Measurements from ENCODE around the gene CD151.

Gene CD151

GRCh38 chr11:802018-802617 is 30.6 kb upstream of the CD151 start:
- DNase-seq, result no peak
- no peak for TF ChIP-seq POLR2A (IDR thresholded peaks at IDR 0.05; ENCODE audit: low read length)
- TF ChIP-seq GATA1 (IDR thresholded peaks at IDR 0.05; ENCODE audit: low read depth, low read length), result no peak

GRCh38 chr11:802693-803466 is 29.9 kb upstream of the CD151 start:
- TF ChIP-seq POLR2A (IDR thresholded peaks at IDR 0.05; ENCODE audit: low read length) (no peak), GATA1 (IDR thresholded peaks at IDR 0.05; ENCODE audit: low read depth, low read length) (no peak)
- no peak for DNase-seq

- no peak for TF ChIP-seq GATA1 (IDR thresholded peaks at IDR 0.05; ENCODE audit: low read depth, low read length)
- no peak for DNase-seq
These were observed 29.3 kb upstream of the CD151 start for GRCh38 chr11:803467-803742.

GRCh38 chr11:803770-804598 is 28.8 kb upstream of the CD151 start:
- DNase-seq, result no peak
- no peak for TF ChIP-seq POLR2A (IDR thresholded peaks at IDR 0.05; ENCODE audit: low read length)

- no peak for TF ChIP-seq GATA1 (IDR thresholded peaks at IDR 0.05; ENCODE audit: low read depth, low read length)
- TF ChIP-seq POLR2A (IDR thresholded peaks at IDR 0.05; ENCODE audit: low read length), result no peak
- no peak for DNase-seq
These were observed 28.2 kb upstream of the CD151 start for GRCh38 chr11:804599-804964.

- TF ChIP-seq POLR2A (IDR thresholded peaks at IDR 0.05; ENCODE audit: low read length) (no peak), GATA1 (IDR thresholded peaks at IDR 0.05; ENCODE audit: low read depth, low read length) (no peak)
- DNase-seq, result peak; percentile 77
These were observed 24.1 kb upstream of the CD151 start for GRCh38 chr11:808427-809286.

GRCh38 chr11:809287-810039 is 23.3 kb upstream of the CD151 start, which contains the start of gene RPLP2:
Gene RPLP2, plus strand, starts transcription at chr11:809967. Its CDS starts 268 bp downstream, at chr11:810235.
- TF ChIP-seq GATA1 (IDR thresholded peaks at IDR 0.05; ENCODE audit: low read depth, low read length) (no peak), POLR2A (IDR thresholded peaks at IDR 0.05; ENCODE audit: low read length) (peak; percentile 94)
- DNase-seq, result peak; percentile 98 to 99

- TF ChIP-seq GATA1 (IDR thresholded peaks at IDR 0.05; ENCODE audit: low read depth, low read length) (no peak), POLR2A (IDR thresholded peaks at IDR 0.05; ENCODE audit: low read length) (no peak)
These were observed 22.6 kb upstream of the CD151 start for GRCh38 chr11:810040-810567.

GRCh38 chr11:811446-812245 is 21.1 kb upstream of the CD151 start:
- DNase-seq, result no peak
- no peak for TF ChIP-seq GATA1 (IDR thresholded peaks at IDR 0.05; ENCODE audit: low read depth, low read length)
- no peak for TF ChIP-seq POLR2A (IDR thresholded peaks at IDR 0.05; ENCODE audit: low read length)

More at GRCh38 chr11:810040-810567, 22.6 kb upstream of the CD151 start:
- DNase-seq, result peak; percentile 78 to 83

- TF ChIP-seq GATA1 (IDR thresholded peaks at IDR 0.05; ENCODE audit: low read depth, low read length) (no peak), POLR2A (IDR thresholded peaks at IDR 0.05; ENCODE audit: low read length) (no peak)
- DNase-seq, result no peak
These were observed 20.4 kb upstream of the CD151 start for GRCh38 chr11:812390-812789.

GRCh38 chr11:813072-813455 is 19.7 kb upstream of the CD151 start:
- TF ChIP-seq GATA1 (IDR thresholded peaks at IDR 0.05; ENCODE audit: low read depth, low read length) (no peak), POLR2A (IDR thresholded peaks at IDR 0.05; ENCODE audit: low read length) (no peak)
- DNase-seq, result no peak

- TF ChIP-seq GATA1 (IDR thresholded peaks at IDR 0.05; ENCODE audit: low read depth, low read length) (no peak), POLR2A (IDR thresholded peaks at IDR 0.05; ENCODE audit: low read length) (peak; percentile 53)
- no peak for DNase-seq
These were observed 19.2 kb upstream of the CD151 start for GRCh38 chr11:813456-814096.

Measured in erythroblast (primary cell).